ENCODE results near the gene WNT3A.

DNA sequence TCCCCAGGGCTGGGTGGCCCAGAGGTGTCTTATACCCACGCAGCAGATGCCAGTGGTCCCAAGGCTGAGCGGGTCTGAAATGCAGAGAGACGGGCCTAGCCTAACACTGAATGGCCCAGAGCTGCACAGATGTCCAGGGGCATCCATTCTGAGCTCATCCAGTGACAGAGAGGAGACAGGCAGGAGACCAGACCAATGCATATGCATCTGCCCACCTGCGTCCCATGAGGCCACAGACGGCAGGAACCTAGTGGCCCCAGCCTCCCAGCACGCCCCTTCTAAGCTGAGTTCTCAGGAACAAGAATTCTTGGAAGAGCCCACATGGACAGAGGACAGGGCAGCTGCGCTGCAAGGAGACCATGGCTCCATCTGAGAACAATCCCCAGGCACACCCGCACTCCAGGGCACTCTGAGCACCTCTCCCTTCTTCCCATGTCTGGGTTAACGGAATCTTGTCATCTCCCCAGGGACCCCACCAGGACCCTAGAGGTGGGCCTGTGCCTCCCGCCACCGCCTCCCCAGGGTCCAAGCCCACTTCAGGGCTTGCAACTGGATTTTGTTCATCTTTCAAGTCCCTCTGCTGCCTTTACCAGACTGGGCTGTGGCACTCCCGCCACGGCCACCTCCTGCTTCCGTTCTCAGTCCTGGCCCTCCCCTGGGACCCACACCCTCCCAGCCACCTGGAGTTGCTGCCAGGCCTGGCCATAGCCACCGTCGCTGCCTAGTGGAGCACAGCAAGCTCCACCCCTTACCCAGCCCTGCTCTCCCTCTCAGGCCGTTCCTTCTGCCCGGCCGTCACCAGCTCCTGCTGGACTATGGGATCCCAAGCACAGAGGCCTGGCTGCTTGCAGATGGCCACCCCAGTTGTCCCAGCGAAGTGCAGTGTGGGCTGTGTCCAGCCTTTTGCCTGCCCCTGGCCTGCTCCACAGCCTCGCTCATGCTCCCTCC is 3.3 kb downstream of the WNT3A start:
- TF ChIP-seq, protein P1, sequence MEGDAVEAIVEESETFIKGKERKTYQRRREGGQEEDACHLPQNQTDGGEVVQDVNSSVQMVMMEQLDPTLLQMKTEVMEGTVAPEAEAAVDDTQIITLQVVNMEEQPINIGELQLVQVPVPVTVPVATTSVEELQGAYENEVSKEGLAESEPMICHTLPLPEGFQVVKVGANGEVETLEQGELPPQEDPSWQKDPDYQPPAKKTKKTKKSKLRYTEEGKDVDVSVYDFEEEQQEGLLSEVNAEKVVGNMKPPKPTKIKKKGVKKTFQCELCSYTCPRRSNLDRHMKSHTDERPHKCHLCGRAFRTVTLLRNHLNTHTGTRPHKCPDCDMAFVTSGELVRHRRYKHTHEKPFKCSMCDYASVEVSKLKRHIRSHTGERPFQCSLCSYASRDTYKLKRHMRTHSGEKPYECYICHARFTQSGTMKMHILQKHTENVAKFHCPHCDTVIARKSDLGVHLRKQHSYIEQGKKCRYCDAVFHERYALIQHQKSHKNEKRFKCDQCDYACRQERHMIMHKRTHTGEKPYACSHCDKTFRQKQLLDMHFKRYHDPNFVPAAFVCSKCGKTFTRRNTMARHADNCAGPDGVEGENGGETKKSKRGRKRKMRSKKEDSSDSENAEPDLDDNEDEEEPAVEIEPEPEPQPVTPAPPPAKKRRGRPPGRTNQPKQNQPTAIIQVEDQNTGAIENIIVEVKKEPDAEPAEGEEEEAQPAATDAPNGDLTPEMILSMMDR (IDR thresholded peaks at IDR 0.05), result no peak
- TF ChIP-seq EP300 (IDR thresholded peaks at IDR 0.05), result no peak
- no peak for TF ChIP-seq POLR2A (IDR thresholded peaks at IDR 0.05)
